ENCODE measurements around the gene TMEM94.

- TF ChIP-seq SMC3 (IDR thresholded peaks at IDR 0.05; ENCODE audit: low read depth, low read length): no peak
- TF ChIP-seq, protein P1, sequence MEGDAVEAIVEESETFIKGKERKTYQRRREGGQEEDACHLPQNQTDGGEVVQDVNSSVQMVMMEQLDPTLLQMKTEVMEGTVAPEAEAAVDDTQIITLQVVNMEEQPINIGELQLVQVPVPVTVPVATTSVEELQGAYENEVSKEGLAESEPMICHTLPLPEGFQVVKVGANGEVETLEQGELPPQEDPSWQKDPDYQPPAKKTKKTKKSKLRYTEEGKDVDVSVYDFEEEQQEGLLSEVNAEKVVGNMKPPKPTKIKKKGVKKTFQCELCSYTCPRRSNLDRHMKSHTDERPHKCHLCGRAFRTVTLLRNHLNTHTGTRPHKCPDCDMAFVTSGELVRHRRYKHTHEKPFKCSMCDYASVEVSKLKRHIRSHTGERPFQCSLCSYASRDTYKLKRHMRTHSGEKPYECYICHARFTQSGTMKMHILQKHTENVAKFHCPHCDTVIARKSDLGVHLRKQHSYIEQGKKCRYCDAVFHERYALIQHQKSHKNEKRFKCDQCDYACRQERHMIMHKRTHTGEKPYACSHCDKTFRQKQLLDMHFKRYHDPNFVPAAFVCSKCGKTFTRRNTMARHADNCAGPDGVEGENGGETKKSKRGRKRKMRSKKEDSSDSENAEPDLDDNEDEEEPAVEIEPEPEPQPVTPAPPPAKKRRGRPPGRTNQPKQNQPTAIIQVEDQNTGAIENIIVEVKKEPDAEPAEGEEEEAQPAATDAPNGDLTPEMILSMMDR (conservative IDR thresholded peaks at IDR 0.05; ENCODE audit: low read depth, low read length): no peak
These were observed 84.6 kb downstream of the TMEM94 start for GRCh38 chr17:75540923-75541503.

All from IMR-90 (cell line).